Measurements from ENCODE around the gene STAG1. TPM values are rescaled to one million over a fixed set of nuclear protein-coding genes. Genes with fewer than 3 reads are reported as not detected.

Gene STAG1
- total and polyA plus RNA-seq, 2 of the 13 experiments (the other 11 are each of a cell fraction or from before 2014, with no cell fraction given) = 6.2 to 25.9 TPM

- TF ChIP-seq ZBTB14 (CRISPR knock-in tag; IDR thresholded peaks at IDR 0.05) = no peak
- peak; percentile 37; the same call in 1 of the 2 replicates for TF ChIP-seq DMAP1 (CRISPR knock-in tag; IDR thresholded peaks at IDR 0.05)
- no peak for TF ChIP-seq ZFP36L2 (CRISPR knock-in tag; IDR thresholded peaks at IDR 0.05)
- TF ChIP-seq PHF21A (CRISPR knock-in tag; IDR thresholded peaks at IDR 0.05) = peak; percentile 83
- peak; percentile 84 for TF ChIP-seq PITX1 (CRISPR knock-in tag; IDR thresholded peaks at IDR 0.05)
- TF ChIP-seq ELF4 (CRISPR knock-in tag; IDR thresholded peaks at IDR 0.05; ENCODE audit: borderline replicate concordance) = no peak
- TF ChIP-seq ZNF790 (CRISPR knock-in tag; IDR thresholded peaks at IDR 0.05; ENCODE audit: borderline replicate concordance) = no peak
- TF ChIP-seq PRMT3 (CRISPR knock-in tag; IDR thresholded peaks at IDR 0.05; ENCODE audit: borderline replicate concordance, low read depth) = 0 out of 2 replicates have a peak, but pooled peaks have one; percentile 38
- 0 out of 2 replicates have a peak, but pooled peaks have one; percentile 39 for TF ChIP-seq ZNF780A (CRISPR knock-in tag; IDR thresholded peaks at IDR 0.05)
- TF ChIP-seq, protein P1, sequence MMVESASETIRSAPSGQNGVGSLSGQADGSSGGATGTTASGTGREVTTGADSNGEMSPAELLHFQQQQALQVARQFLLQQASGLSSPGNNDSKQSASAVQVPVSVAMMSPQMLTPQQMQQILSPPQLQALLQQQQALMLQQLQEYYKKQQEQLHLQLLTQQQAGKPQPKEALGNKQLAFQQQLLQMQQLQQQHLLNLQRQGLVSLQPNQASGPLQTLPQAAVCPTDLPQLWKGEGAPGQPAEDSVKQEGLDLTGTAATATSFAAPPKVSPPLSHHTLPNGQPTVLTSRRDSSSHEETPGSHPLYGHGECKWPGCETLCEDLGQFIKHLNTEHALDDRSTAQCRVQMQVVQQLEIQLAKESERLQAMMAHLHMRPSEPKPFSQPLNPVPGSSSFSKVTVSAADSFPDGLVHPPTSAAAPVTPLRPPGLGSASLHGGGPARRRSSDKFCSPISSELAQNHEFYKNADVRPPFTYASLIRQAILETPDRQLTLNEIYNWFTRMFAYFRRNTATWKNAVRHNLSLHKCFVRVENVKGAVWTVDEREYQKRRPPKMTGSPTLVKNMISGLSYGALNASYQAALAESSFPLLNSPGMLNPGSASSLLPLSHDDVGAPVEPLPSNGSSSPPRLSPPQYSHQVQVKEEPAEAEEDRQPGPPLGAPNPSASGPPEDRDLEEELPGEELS (CRISPR knock-in tag; IDR thresholded peaks at IDR 0.05) = peak; percentile 100
- TF ChIP-seq, protein P2, sequence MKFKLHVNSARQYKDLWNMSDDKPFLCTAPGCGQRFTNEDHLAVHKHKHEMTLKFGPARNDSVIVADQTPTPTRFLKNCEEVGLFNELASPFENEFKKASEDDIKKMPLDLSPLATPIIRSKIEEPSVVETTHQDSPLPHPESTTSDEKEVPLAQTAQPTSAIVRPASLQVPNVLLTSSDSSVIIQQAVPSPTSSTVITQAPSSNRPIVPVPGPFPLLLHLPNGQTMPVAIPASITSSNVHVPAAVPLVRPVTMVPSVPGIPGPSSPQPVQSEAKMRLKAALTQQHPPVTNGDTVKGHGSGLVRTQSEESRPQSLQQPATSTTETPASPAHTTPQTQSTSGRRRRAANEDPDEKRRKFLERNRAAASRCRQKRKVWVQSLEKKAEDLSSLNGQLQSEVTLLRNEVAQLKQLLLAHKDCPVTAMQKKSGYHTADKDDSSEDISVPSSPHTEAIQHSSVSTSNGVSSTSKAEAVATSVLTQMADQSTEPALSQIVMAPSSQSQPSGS (CRISPR knock-in tag; IDR thresholded peaks at IDR 0.05) = peak; percentile 84
- peak; percentile 98 for TF ChIP-seq ARID5B (CRISPR knock-in tag; IDR thresholded peaks at IDR 0.05)
- peak; percentile 35 to 36; a peak in 1 of 4 replicates for TF ChIP-seq HMGXB4 (CRISPR knock-in tag; IDR thresholded peaks at IDR 0.05; ENCODE audit: borderline replicate concordance in 1 of 2, low read depth in 1 of 2)
- TF ChIP-seq CREBL2 (CRISPR knock-in tag; IDR thresholded peaks at IDR 0.05; ENCODE audit: borderline replicate concordance) = no peak
- TF ChIP-seq TOPORS (CRISPR knock-in tag; IDR thresholded peaks at IDR 0.05) = 0 out of 2 replicates have a peak, but pooled peaks have one; percentile 55
- peak; percentile 50; the same call in 1 of the 2 replicates for TF ChIP-seq ZSCAN25 (CRISPR knock-in tag; IDR thresholded peaks at IDR 0.05)
- 0 out of 2 replicates have a peak, but pooled peaks have one; percentile 39 for TF ChIP-seq TGIF2 (CRISPR knock-in tag; IDR thresholded peaks at IDR 0.05)
- peak; percentile 21 for TF ChIP-seq TBL1XR1 (IDR thresholded peaks at IDR 0.05; ENCODE audit: borderline replicate concordance, low read length, partially characterized antibody)
These were observed 253.2 kb downstream of the STAG1 start (continued) for GRCh38 chr3:136498919-136499447.

Data from HepG2 (cell line).